Mesodermal cell (in vitro differentiated cells): Measurements from ENCODE around the gene ERBIN.

Experiments used
- H3K27ac ChIP-seq: 2 replicates; pipeline ENCODE4 v1.7.0; 2013; ENCODE audit warnings: mild to moderate bottlenecking, low read depth, low read length, moderate library complexity; ENCODE audit not compliant: severe bottlenecking
- H3K36me3 ChIP-seq: 2 replicates; pipeline ENCODE4 v1.7.1; 2013; ENCODE audit warnings: mild to moderate bottlenecking, low read length, moderate library complexity; ENCODE audit not compliant: control insufficient read depth, insufficient read depth
- H3K4me1 ChIP-seq: one replicate; pipeline ENCODE4 v1.7.1; 2013; ENCODE audit warnings: mild to moderate bottlenecking, low read length; ENCODE audit not compliant: insufficient read depth, control insufficient read depth, poor library complexity, severe bottlenecking
- H3K4me3 ChIP-seq: 2 replicates; pipeline ENCODE4 v1.7.0; 2013; ENCODE audit warnings: low read length, control low read depth, mild to moderate bottlenecking; ENCODE audit not compliant: insufficient read depth, poor library complexity, severe bottlenecking; ENCODE audit errors: extremely low read depth
- H3K9me3 ChIP-seq: 2 replicates; pipeline ENCODE4 v1.7.1; 2013; ENCODE audit warnings: mild to moderate bottlenecking, low read length, moderate library complexity; ENCODE audit not compliant: control insufficient read depth
- WGBS, 2 experiments: methylation state at CpG; one replicate each; pipeline ENCODE4 v1.1.5; 2013; ENCODE audit warnings: missing lambda C conversion rate in 2 of 2; ENCODE audit not compliant: insufficient coverage in 2 of 2; 5-methylcytosine and 5-hydroxymethylcytosine counted together

The ERBIN gene

GRCh38 chr5:65893749-65894430 is 32.5 kb upstream of the ERBIN start:
- H3K4me3 ChIP-seq, result no peak overlapping the region
- 53 to 76% methylated on average over 5 to 6 of the region's 9 CpGs for WGBS, 2 experiments
- H3K27ac ChIP-seq, result no peak overlapping the region
- no peaks in the 10 kb centered on the region for H3K9me3 ChIP-seq
- peaks cover 4% of the 10 kb centered on the region for H3K4me1 ChIP-seq
- no peaks in the 10 kb centered on the region for H3K36me3 ChIP-seq

- Histone ChIP-seq H3K9me3 (no peaks in the 10 kb centered on the region), H3K4me1 (peaks cover 4% of the 10 kb centered on the region), H3K4me3 (no peak overlapping the region), H3K27ac (no peak overlapping the region), H3K36me3 (no peaks in the 10 kb centered on the region)
- WGBS, 2 experiments, result 88 to 97% methylated on average over 3 of the region's 3 CpGs
These were observed 30.5 kb upstream of the ERBIN start for GRCh38 chr5:65895891-65896290.

- Histone ChIP-seq H3K36me3 (no peaks in the 10 kb centered on the region), H3K9me3 (no peaks in the 10 kb centered on the region), H3K4me1 (no peaks in the 10 kb centered on the region), H3K27ac (no peak overlapping the region), H3K4me3 (no peak overlapping the region)
- 100% methylated on average over 1 of the region's 2 CpGs; no CpG with 5 or more reads in 1 of the 2 experiments for WGBS, 2 experiments
These were observed 25.6 kb upstream of the ERBIN start for GRCh38 chr5:65900746-65901145.

GRCh38 chr5:65902104-65902503 is 24.3 kb upstream of the ERBIN start:
- H3K4me3 ChIP-seq, result no peak overlapping the region
- no peaks in the 10 kb centered on the region for H3K36me3 ChIP-seq
- no peaks in the 10 kb centered on the region for H3K9me3 ChIP-seq
- H3K4me1 ChIP-seq, result no peaks in the 10 kb centered on the region
- no peak overlapping the region for H3K27ac ChIP-seq
- 94 to 96% methylated on average over 3 of the region's 4 CpGs for WGBS, 2 experiments

- H3K27ac ChIP-seq, result no peak overlapping the region
- H3K4me3 ChIP-seq, result no peak overlapping the region
- H3K36me3 ChIP-seq, result no peaks in the 10 kb centered on the region
- H3K9me3 ChIP-seq, result no peaks in the 10 kb centered on the region
- 83% methylated on average over 1 of the region's 1 CpG for WGBS, 2 experiments
- H3K4me1 ChIP-seq, result no peaks in the 10 kb centered on the region
These were observed 22.8 kb upstream of the ERBIN start for GRCh38 chr5:65903581-65903980.

- Histone ChIP-seq H3K4me1 (no peaks in the 10 kb centered on the region), H3K27ac (no peak overlapping the region), H3K9me3 (no peaks in the 10 kb centered on the region), H3K36me3 (no peaks in the 10 kb centered on the region), H3K4me3 (no peak overlapping the region)
These were observed 20.1 kb upstream of the ERBIN start for GRCh38 chr5:65906256-65906655.

GRCh38 chr5:65907135-65907534 is 19.2 kb upstream of the ERBIN start:
- no CpG with 5 or more reads among the region's 2 CpGs for WGBS, 2 experiments
- Histone ChIP-seq H3K4me3 (no peak overlapping the region), H3K9me3 (no peaks in the 10 kb centered on the region), H3K36me3 (no peaks in the 10 kb centered on the region), H3K27ac (no peak overlapping the region), H3K4me1 (no peaks in the 10 kb centered on the region)

GRCh38 chr5:65910711-65911110 is 15.7 kb upstream of the ERBIN start:
- H3K4me3 ChIP-seq, result no peak overlapping the region
- no peaks in the 10 kb centered on the region for H3K36me3 ChIP-seq
- H3K27ac ChIP-seq, result no peak overlapping the region
- WGBS, 2 experiments, result no CpG with 5 or more reads among the region's 3 CpGs
- no peaks in the 10 kb centered on the region for H3K4me1 ChIP-seq
- H3K9me3 ChIP-seq, result no peaks in the 10 kb centered on the region

- Histone ChIP-seq H3K36me3 (no peaks in the 10 kb centered on the region), H3K4me3 (no peak overlapping the region), H3K27ac (no peak overlapping the region), H3K4me1 (no peaks in the 10 kb centered on the region), H3K9me3 (no peaks in the 10 kb centered on the region)
- WGBS, 2 experiments, result 100% methylated on average over 1 of the region's 3 CpGs; no CpG with 5 or more reads in 1 of the 2 experiments
These were observed 14.1 kb upstream of the ERBIN start for GRCh38 chr5:65912311-65912710.

GRCh38 chr5:65913519-65913918 is 12.9 kb upstream of the ERBIN start:
- 71 to 78% methylated on average over 2 of the region's 3 CpGs for WGBS, 2 experiments
- Histone ChIP-seq H3K4me1 (no peaks in the 10 kb centered on the region), H3K27ac (no peak overlapping the region), H3K36me3 (no peaks in the 10 kb centered on the region), H3K9me3 (no peaks in the 10 kb centered on the region), H3K4me3 (no peak overlapping the region)

- Histone ChIP-seq H3K36me3 (no peaks in the 10 kb centered on the region), H3K27ac (no peak overlapping the region), H3K4me3 (no peak overlapping the region), H3K4me1 (no peaks in the 10 kb centered on the region), H3K9me3 (no peaks in the 10 kb centered on the region)
- WGBS, 2 experiments, result 38 to 42% methylated on average over 2 of the region's 3 CpGs
These were observed 11.7 kb upstream of the ERBIN start for GRCh38 chr5:65914641-65915196.
